ENCODE measurements around the gene NAA20.

The NAA20 gene

GRCh38 chr20:20017001-20017843 lies at the start of gene NAA20:
TSS of gene NAA20 (plus strand) at chr20:20017362. CDS start at chr20:20017397, 35 bp downstream.
- no peaks in the 10 kb centered on the region for H3K9me3 ChIP-seq (ENCODE audit: insufficient read depth, low read depth, low read length)
- no peak within 1 kb of the TSS for H3K27ac ChIP-seq (ENCODE audit: low read length)
- H3K9ac ChIP-seq (ENCODE audit: low read depth, low read length): peak within 1 kb of the TSS; percentile 55; the same call in 1 of the 2 replicates
- 0 out of 2 replicates have a peak, but pooled peaks cover 6% of the 10 kb centered on the region for H3K36me3 ChIP-seq (ENCODE audit: insufficient read depth, low read depth, low read length)
- peak within 1 kb of the TSS; percentile 75 for H3K4me3 ChIP-seq (ENCODE audit: low read length)
- H3K4me1 ChIP-seq (ENCODE audit: insufficient read depth, low read length): peaks cover 12% of the 10 kb centered on the region; the same call in 1 of the 2 replicates
- no peaks in the 10 kb centered on the region for H3K27me3 ChIP-seq (ENCODE audit: insufficient read depth, low read length)

DNA sequence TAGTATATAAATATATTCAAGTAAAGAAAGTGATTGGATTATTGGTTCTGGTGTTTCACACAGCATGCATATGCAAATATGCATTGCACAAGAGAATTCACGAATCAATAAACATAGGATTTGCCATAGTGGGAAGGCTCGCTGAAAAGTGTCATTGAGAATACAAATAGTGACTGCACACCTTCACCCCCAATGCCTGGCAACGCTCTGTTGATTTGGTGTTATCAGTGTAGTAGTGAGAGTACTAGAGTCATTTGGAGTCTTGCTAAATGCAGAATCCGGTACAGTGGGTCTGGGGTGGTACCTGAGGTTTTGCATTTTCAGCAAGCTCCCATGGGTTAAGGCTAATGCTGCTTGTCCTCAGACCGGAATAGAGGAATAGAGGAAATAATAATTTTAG lies 49.7 kb upstream of the NAA20 start:
- Histone ChIP-seq H3K27me3 (ENCODE audit: insufficient read depth, low read length) (no peaks in the 10 kb centered on the region), H3K4me3 (ENCODE audit: low read length) (no peak overlapping the region), H3K36me3 (ENCODE audit: insufficient read depth, low read depth, low read length) (no peaks in the 10 kb centered on the region), H3K27ac (ENCODE audit: low read length) (no peak overlapping the region), H3K9me3 (ENCODE audit: insufficient read depth, low read depth, low read length) (no peaks in the 10 kb centered on the region), H3K4me1 (ENCODE audit: insufficient read depth, low read length) (no peaks in the 10 kb centered on the region), H3K9ac (ENCODE audit: low read depth, low read length) (no peak overlapping the region)

DNA sequence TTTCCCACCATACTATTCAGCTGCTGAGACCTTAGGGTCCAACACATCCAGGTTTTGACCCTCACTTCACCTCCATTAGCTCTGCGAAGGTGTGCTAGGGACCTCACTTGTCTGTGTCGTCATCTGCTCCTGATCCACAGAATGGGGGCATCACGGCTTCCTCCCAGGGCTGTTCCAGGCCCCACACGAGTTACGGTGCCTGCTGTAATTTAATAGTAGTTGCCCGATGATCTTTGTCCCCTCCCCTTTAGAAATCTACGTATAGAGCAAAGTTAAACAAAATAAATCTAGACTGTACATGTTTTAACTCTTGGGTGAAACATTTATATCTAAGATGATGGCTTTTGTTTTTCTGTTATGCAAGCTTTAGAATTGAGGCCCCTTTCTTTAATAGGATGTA lies 49.1 kb upstream of the NAA20 start:
- no peak overlapping the region for H3K27ac ChIP-seq (ENCODE audit: low read length)
- no peak overlapping the region for H3K4me3 ChIP-seq (ENCODE audit: low read length)
- no peak overlapping the region for H3K9ac ChIP-seq (ENCODE audit: low read depth, low read length)
- no peaks in the 10 kb centered on the region for H3K27me3 ChIP-seq (ENCODE audit: insufficient read depth, low read length)
- no peaks in the 10 kb centered on the region for H3K9me3 ChIP-seq (ENCODE audit: insufficient read depth, low read depth, low read length)
- H3K36me3 ChIP-seq (ENCODE audit: insufficient read depth, low read depth, low read length): no peaks in the 10 kb centered on the region
- H3K4me1 ChIP-seq (ENCODE audit: insufficient read depth, low read length): no peaks in the 10 kb centered on the region

DNA sequence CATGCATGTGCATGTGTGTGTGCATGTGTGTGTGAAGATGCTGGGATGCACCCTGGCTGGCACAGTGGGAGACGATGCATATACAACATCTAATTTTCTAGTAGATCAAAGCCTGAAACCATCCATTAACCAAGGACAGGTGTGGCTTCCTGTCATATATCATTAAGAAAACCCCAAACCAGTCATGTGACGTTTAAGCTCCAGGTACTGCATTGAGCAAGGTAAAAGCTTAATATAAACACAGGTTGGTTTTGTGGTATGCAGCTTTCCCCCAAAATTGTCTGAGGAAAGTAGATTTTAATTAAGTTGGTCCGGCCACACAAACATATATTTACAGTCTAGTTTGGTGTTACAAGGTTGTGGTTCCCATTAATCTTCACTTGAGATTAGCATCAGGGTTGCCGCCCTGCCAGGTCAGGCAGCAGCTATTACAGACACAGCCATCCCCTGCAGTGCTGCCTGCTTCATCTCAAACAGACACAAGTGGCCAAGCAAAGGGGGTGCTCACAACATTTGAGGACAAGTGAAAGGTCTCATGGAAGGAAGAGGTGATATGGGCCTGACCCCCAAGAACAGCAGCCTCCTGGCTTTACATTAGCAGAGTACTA lies 48.6 kb upstream of the NAA20 start:
- H3K27ac ChIP-seq (ENCODE audit: low read length): no peak overlapping the region
- no peak overlapping the region for H3K9ac ChIP-seq (ENCODE audit: low read depth, low read length)
- no peaks in the 10 kb centered on the region for H3K9me3 ChIP-seq (ENCODE audit: insufficient read depth, low read depth, low read length)
- H3K36me3 ChIP-seq (ENCODE audit: insufficient read depth, low read depth, low read length): no peaks in the 10 kb centered on the region
- H3K4me3 ChIP-seq (ENCODE audit: low read length): no peak overlapping the region
- H3K4me1 ChIP-seq (ENCODE audit: insufficient read depth, low read length): no peaks in the 10 kb centered on the region
- no peaks in the 10 kb centered on the region for H3K27me3 ChIP-seq (ENCODE audit: insufficient read depth, low read length)

DNA sequence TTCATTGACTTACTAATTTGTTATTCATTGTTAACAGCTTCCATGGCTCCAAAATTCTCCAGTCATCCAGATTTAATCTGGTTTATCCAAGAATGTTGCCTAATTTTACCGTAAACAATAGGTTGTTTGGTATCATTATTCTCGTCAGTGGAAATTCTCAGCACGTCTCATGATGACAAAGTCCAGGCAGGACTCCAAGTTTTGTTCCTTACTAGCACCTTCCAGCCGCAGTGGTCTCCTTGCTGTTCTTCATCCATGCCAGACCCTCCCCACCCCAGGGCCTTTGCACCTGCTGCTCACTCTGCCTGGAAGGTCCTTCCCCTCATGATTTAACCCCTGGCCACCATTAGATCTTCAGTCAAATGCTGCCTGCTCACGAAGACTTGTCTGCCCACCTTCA lies 48.1 kb upstream of the NAA20 start:
- Histone ChIP-seq H3K27me3 (ENCODE audit: insufficient read depth, low read length) (no peaks in the 10 kb centered on the region), H3K27ac (ENCODE audit: low read length) (no peak overlapping the region), H3K9me3 (ENCODE audit: insufficient read depth, low read depth, low read length) (no peaks in the 10 kb centered on the region), H3K9ac (ENCODE audit: low read depth, low read length) (no peak overlapping the region), H3K4me3 (ENCODE audit: low read length) (no peak overlapping the region), H3K4me1 (ENCODE audit: insufficient read depth, low read length) (no peaks in the 10 kb centered on the region), H3K36me3 (ENCODE audit: insufficient read depth, low read depth, low read length) (no peaks in the 10 kb centered on the region)

GRCh38 chr20:19969507-19970255 lies 47.5 kb upstream of the NAA20 start:
- Histone ChIP-seq H3K27ac (ENCODE audit: low read length) (no peak overlapping the region), H3K9ac (ENCODE audit: low read depth, low read length) (no peak overlapping the region), H3K27me3 (ENCODE audit: insufficient read depth, low read length) (no peaks in the 10 kb centered on the region), H3K4me1 (ENCODE audit: insufficient read depth, low read length) (no peaks in the 10 kb centered on the region), H3K9me3 (ENCODE audit: insufficient read depth, low read depth, low read length) (no peaks in the 10 kb centered on the region), H3K36me3 (ENCODE audit: insufficient read depth, low read depth, low read length) (no peaks in the 10 kb centered on the region), H3K4me3 (ENCODE audit: low read length) (no peak overlapping the region)

DNA sequence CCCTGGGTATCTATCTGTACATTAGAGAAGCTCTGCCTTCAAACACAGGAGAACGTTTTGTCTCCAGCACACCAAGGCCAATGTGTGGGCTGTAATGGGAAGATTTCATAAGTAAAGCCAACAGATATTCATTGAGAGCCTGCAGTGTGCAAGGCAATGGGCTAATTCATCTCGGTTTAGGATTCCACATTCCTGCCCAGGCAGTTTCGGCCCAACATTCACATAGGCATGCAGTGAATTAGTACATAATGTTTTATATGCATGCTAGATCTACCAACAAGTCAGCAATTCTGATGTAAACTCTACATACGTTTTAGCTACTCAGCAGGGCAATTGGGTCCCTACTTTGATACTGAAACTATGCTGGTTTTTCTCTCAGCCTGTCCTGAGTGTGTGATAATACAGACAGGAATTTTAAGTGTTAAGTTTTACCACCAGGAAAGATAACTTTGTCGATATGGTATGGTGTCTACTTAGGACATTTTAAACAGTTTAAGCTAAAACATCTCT lies 46.9 kb upstream of the NAA20 start:
- no peak overlapping the region for H3K9ac ChIP-seq (ENCODE audit: low read depth, low read length)
- H3K4me3 ChIP-seq (ENCODE audit: low read length): no peak overlapping the region
- H3K36me3 ChIP-seq (ENCODE audit: insufficient read depth, low read depth, low read length): no peaks in the 10 kb centered on the region
- H3K27me3 ChIP-seq (ENCODE audit: insufficient read depth, low read length): no peaks in the 10 kb centered on the region
- no peaks in the 10 kb centered on the region for H3K4me1 ChIP-seq (ENCODE audit: insufficient read depth, low read length)
- no peak overlapping the region for H3K27ac ChIP-seq (ENCODE audit: low read length)
- H3K9me3 ChIP-seq (ENCODE audit: insufficient read depth, low read depth, low read length): no peaks in the 10 kb centered on the region

GRCh38 chr20:19971116-19971515 lies 46.0 kb upstream of the NAA20 start:
- Histone ChIP-seq H3K27ac (ENCODE audit: low read length) (no peak overlapping the region), H3K4me1 (ENCODE audit: insufficient read depth, low read length) (no peaks in the 10 kb centered on the region), H3K27me3 (ENCODE audit: insufficient read depth, low read length) (no peaks in the 10 kb centered on the region), H3K4me3 (ENCODE audit: low read length) (no peak overlapping the region), H3K9ac (ENCODE audit: low read depth, low read length) (no peak overlapping the region), H3K36me3 (ENCODE audit: insufficient read depth, low read depth, low read length) (no peaks in the 10 kb centered on the region), H3K9me3 (ENCODE audit: insufficient read depth, low read depth, low read length) (no peaks in the 10 kb centered on the region)

- Histone ChIP-seq H3K4me1 (ENCODE audit: insufficient read depth, low read length) (peaks cover 9% of the 10 kb centered on the region), H3K27ac (ENCODE audit: low read length) (no peak overlapping the region), H3K36me3 (ENCODE audit: insufficient read depth, low read depth, low read length) (no peaks in the 10 kb centered on the region), H3K27me3 (ENCODE audit: insufficient read depth, low read length) (no peaks in the 10 kb centered on the region), H3K4me3 (ENCODE audit: low read length) (no peak overlapping the region), H3K9ac (ENCODE audit: low read depth, low read length) (no peak overlapping the region), H3K9me3 (ENCODE audit: insufficient read depth, low read depth, low read length) (no peaks in the 10 kb centered on the region)
Observed at GRCh38 chr20:19973961-19974629, 43.1 kb upstream of the NAA20 start.

DNA sequence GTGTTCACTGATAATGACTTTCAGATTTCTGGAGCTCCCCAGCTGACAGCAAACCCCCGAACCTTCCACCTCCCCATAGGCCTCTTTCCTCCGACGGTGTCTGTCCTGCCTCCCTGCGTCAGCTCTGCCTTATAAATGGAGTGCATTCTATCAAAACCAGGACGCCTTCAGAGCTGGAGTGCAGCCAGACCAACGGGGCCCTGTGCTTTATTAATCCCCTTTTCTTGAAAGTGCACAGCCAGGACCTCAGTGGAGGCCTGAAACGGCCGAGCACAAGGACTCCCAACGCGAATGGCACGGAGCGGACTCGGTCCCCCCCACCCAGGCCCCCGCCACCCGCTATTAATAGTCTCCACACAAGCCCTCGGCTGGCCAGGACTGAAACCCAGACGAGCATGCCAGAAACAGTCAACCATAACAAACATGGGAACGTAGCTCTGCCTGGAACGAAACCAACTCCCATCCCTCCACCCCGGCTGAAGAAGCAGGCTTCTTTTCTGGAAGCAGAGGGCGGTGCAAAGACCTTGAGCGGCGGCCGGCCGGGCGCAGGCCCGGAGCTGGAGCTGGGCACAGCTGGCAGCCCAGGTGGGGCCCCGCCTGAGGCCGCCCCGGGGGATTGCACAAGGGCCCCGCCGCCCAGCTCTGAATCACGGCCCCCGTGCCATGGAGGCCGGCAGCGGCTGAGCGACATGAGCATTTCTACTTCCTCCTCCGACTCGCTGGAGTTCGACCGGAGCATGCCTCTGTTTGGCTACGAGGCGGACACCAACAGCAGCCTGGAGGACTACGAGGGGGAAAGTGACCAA lies 42.3 kb upstream of the NAA20 start:
- no peak overlapping the region for H3K27ac ChIP-seq (ENCODE audit: low read length)
- no peak overlapping the region for H3K9ac ChIP-seq (ENCODE audit: low read depth, low read length)
- H3K4me1 ChIP-seq (ENCODE audit: insufficient read depth, low read length): peaks cover 9% of the 10 kb centered on the region
- no peaks in the 10 kb centered on the region for H3K27me3 ChIP-seq (ENCODE audit: insufficient read depth, low read length)
- no peaks in the 10 kb centered on the region for H3K36me3 ChIP-seq (ENCODE audit: insufficient read depth, low read depth, low read length)
- H3K9me3 ChIP-seq (ENCODE audit: insufficient read depth, low read depth, low read length): no peaks in the 10 kb centered on the region
- H3K4me3 ChIP-seq (ENCODE audit: low read length): no peak overlapping the region

DNA sequence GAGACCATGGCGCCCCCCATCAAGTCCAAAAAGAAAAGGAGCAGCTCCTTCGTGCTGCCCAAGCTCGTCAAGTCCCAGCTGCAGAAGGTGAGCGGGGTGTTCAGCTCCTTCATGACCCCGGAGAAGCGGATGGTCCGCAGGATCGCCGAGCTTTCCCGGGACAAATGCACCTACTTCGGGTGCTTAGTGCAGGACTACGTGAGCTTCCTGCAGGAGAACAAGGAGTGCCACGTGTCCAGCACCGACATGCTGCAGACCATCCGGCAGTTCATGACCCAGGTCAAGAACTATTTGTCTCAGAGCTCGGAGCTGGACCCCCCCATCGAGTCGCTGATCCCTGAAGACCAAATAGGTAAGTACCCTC lies 41.7 kb upstream of the NAA20 start:
- Histone ChIP-seq H3K36me3 (ENCODE audit: insufficient read depth, low read depth, low read length) (no peaks in the 10 kb centered on the region), H3K27ac (ENCODE audit: low read length) (no peak overlapping the region), H3K9me3 (ENCODE audit: insufficient read depth, low read depth, low read length) (no peaks in the 10 kb centered on the region), H3K9ac (ENCODE audit: low read depth, low read length) (no peak overlapping the region), H3K4me1 (ENCODE audit: insufficient read depth, low read length) (peaks cover 9% of the 10 kb centered on the region), H3K4me3 (ENCODE audit: low read length) (no peak overlapping the region), H3K27me3 (ENCODE audit: insufficient read depth, low read length) (no peaks in the 10 kb centered on the region)
